Nucleus accumbens (tissue), 56 donors: Measurements from ENCODE around the gene PISD.

Experiments
- DNase-seq, 56 donors: peaks; one replicate each; lab custom pipeline; 2025; lab: John Stamatoyannopoulos, UW

PISD gene

DNA sequence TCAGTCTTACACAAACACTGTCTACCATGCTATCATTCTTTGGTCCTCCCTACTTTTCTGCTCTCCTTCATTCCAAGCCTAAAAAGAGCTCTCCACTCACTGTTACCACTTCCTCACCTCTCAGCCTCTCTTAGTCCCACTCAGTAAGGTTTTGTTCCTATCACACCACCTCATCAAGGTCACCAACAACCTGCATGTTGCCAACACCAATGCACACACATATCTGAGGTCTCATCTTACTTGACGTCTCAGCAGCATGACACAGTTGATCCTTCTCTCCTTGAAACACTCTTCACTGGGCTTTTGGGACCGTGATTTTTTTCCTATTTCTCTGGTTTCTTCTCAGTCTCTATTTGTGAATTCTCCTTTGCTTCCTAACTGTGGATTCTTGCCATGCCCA lies 8.1 kb downstream of the PISD start:
- DNase-seq = no peak

GRCh38 chr22:31652911-31653684 lies 8.9 kb downstream of the PISD start:
- DNase-seq = no peak

GRCh38 chr22:31652088-31652487 lies 9.9 kb downstream of the PISD start:
- DNase-seq = no peak

DNA sequence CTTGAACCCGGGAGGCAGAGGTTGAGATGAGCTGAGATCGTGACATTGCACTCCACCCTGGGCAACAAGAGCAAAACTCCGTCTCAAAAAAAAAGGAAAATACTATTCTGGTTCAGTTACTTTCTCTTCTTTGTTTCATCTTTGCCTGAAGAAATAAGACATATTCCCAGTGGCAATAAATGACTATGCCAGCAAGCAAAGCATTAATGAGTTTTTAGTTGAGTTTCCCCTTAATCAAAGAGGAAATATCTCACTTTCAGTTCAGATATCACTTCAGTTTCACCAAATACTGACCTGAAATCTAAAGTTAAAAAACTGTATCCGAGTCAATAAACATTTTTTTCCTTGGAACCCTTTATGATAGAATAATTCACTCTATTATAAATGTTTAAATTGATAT lies 10.4 kb downstream of the PISD start:
- no peak for DNase-seq

DNA sequence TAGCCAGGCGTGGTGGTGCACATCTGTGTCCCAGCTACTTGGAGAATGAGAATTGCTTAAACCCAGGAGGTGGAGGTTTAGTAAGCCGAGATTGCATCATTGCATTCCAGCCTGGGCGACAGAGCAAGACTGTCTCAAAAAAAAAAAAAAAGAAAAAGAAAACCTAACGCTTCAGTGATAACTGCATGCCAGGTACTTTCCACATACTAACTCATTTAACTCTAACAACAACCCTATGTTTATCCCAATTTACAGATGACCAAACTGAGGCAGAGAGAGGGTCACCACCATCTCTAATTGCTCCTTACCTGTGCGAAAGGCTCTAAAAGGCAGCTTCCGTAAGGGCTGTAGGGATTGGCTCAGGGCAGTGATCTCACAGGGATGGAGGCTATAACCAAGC lies 11.6 kb downstream of the PISD start:
- DNase-seq = no peak

DNA sequence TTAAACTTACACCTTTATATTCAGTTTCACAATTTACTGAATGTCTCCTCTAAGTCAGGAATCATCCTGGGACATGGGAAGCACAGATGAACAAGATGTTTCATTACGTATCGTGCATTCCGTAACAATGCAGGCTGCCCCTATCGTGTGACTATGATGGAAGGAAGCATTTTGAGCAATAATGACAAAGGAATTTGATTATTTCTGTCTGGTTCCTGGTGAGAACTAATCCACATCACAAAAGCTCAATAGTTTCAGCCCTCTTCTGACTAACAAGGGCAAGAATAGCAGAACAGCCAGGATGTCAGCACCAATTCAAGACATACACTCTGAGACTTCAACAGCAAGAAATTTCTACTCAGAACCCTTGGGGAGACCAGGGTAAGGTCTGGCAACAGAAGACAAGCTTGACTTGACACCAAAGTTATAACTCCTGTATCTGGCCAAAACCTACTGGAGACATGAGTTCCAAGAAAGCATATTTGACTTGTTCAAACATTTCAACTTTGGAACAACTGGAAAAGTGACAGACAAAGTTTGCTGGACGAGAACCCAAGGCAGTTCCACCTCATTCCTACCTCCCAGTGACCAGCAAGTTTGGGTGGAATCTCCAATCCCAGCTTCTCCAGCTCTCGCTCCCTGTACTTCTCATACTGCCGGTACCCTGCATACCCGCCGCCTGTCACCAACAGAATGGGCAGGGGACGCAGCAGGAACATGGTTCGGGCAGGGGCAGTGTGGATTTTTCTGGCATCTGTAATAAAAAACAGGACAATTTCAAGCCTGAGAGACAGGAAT lies 14.3 kb downstream of the PISD start:
- no peak for DNase-seq

DNA sequence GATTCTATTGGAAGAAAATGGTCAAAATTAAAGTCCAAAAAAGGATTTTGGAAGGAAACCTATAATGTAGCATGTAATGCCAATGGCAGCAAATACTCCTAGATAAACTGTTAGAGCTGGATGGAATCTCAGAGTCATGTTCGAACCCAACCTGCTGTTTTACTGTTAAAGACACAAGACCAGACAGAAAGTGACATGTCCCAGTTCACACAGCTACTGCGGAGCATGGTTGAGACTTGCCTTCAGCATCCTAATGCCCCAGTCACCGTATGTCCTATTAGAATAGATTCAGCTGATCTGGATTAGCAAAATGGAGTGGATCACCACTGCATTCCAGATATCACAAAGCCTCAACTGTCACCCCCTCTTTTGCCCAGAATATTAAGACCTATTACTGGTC lies 14.9 kb downstream of the PISD start:
- DNase-seq = no peak

DNA sequence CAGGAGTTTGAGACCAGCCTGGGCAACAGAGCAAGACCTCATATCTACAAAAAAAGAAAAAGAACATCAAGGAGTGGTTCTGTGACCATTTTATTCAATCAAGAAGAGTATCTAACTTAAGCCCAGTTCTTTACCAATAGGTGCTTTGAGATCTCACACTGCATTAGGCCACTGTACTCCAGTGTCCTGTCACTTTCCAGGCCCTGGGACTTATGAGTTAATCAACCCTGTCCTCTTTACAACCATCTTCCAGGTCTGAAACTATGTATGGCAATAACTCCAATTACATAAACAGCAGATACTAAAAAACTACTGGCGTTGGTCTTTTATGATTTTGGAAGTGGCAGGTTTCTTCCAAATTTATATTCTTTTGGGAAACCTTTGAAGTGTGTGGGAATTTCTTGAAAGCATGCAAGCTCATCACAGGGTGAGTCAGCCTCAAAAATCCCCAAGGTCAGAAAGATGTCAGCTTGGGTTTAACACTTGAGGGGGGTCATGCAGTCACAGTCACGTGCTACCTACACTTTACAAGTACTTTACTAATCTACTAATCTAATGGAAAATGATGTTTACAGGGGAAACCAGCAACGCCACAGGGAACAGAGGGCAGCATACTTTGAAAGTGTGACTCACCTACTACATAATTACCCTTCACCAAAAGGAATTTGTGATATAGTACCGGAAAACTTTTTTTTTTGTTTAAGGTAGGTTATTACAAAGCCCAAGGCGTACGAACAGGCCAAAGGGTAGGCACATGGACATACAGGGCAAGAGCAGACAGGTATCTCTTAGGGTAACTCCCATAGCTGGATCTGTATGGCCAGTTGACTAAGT lies 15.6 kb downstream of the PISD start:
- DNase-seq = peak in 1 of 56 donors; percentile 27

DNA sequence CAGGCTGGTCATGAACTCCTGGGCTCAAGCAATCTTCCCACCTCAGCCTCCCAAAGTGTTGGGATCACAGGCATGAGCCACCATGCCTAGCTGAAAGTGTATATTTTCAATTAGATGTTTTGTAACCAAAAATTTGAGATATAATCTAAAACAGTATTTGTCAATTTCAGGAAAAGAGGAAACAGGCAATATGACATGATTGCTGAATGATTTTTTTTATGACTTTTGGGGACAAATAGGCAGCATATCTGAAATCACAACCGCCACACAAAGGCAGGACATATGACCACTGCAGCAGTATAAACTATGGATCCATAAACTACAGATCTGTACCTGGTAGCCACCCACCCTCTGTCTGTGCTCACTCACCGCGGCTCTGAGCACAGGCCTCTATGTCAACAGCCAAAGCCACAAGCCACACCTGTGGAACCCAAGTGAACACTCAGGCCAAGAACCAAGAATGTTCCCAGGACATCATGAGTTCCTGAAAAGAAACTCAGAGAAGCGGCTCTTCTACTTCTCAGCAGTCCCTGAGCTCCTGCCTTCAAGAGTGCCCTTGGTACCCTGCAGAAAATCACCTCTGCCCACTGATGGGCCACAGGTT lies 22.5 kb downstream of the PISD start:
- no peak for DNase-seq

- peak in 5 of 56 donors; percentile 7 to 35 (median 25) for DNase-seq
These were observed 24.0 kb downstream of the PISD start for GRCh38 chr22:31637891-31638618.

DNA sequence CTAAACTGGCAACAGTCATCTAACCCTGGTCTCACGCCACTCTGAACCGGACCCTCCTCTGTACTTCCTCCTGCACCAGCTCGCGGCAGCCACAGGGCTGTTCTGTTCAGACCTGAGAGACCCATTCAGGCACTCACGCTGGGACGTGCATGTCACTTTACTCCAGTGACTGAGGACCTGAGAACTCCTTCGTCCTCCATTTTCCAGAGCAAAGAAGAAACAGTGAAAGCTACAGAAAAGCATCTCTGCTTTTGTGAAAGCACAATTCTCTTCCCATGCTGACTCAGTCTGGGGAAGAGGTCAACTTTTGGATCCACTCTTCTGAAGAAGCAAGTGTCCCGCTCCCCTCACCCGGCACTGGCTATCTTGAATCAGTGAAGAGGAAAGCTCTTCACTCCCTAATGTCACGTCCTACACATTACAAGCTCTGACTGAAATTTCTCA lies 24.5 kb downstream of the PISD start:
- peak in 1 of 56 donors; percentile 21 for DNase-seq

DNA sequence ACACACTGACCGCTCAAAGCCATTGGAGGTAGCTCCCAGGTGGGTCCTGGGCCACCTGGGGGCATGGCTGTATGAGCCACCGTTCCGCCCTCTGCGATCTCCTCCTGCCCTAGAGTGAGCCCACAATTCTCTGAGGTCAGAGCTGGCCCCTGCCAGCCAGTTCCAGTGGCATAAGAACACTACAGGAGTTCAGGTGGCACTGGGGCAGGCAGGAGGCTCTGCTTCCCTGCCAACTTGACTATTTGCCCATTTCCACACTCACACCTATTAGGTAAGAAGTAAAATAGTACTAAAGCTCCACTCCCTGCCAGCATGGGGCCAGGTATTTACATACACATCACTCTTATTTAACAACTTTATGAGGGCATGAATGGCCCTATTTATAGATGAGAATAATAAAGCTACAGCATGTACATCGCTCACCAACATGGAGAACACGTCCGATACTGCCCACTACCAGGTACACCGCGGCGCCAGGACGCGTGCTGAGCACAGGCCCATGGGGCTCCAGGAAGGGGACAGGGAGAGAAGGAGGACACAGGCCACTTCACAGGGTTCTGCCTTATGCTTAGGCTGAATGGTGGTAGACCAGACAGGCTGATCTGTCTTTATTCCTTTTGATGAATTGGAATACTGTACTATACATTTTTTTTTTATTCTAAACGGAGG lies 26.2 kb downstream of the PISD start:
- DNase-seq = no peak

- no peak for DNase-seq
These were observed 30.6 kb downstream of the PISD start for GRCh38 chr22:31631436-31631835.

DNA sequence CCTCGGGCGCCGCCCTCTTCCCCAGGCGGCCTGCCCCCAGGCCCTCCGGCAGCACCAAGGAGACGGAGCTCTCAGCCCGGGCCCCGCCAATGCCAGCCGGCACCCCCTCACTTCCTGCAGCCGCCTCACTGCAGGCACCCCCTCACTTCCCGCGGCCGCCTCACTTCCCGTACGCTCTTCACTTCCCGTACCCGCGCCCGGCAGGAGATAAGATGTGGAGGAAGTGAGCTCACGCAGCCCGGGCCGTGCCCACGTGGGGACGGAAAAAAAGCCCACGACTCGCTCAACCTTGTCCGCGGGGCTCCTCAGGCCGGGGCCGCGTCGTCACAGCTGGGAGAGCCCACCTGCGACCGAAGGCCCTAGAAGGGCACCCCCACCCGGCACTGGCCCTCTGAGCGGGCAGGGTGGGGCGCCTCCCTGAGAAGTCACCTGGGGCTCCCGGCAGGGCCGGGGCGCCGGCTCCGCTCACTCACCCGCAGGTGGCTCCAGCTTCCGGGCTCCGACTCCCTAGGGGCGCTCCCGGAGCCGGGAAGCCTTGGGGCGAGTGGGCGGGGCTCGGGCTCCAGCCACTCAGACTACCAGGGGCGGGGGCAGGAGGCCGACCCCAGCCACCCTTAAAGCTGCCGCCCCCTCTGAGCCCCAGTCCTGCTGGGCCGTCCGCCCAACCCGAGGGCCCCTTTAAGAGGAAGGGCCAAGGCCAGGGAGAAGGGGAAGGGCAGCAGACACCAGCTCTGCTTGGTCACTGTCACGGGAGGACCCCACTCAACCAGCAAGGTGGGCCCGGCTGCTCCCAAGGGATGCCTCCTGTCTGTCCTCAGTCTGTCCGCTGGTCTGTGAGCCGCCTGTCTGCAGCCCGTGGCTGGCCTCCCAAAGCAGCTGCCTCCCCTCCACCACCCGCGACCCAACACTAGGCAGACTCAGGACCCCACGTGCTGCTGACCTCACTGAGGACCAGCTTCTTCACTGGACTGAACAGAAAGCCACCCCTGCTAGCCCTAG lies 31.4 kb downstream of the PISD start:
- DNase-seq = peak in 53 of 56 donors; percentile 18 to 87 (median 71)

DNA sequence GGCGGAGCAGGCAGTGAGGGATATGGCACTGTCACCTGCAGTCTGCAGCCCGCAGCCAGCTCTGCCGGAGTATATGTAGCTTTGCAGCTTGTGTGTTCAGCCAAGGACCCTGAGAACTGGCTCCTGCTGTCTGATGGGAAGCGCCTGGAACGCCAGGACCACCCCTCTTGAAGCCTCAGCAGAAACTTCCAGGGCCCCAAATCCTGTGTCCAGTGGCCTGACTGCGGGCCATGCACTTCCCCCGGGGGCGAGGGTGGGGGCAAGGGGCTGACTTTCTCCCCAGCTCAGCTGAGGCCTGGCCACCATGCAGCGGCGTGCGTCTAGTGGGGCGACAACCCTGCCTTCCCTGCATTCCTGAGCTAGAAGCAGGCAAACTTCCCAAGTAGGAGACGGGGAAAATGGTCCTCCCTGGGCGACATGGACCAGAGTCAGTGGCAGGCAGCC lies 32.3 kb downstream of the PISD start:
- no peak for DNase-seq

DNA sequence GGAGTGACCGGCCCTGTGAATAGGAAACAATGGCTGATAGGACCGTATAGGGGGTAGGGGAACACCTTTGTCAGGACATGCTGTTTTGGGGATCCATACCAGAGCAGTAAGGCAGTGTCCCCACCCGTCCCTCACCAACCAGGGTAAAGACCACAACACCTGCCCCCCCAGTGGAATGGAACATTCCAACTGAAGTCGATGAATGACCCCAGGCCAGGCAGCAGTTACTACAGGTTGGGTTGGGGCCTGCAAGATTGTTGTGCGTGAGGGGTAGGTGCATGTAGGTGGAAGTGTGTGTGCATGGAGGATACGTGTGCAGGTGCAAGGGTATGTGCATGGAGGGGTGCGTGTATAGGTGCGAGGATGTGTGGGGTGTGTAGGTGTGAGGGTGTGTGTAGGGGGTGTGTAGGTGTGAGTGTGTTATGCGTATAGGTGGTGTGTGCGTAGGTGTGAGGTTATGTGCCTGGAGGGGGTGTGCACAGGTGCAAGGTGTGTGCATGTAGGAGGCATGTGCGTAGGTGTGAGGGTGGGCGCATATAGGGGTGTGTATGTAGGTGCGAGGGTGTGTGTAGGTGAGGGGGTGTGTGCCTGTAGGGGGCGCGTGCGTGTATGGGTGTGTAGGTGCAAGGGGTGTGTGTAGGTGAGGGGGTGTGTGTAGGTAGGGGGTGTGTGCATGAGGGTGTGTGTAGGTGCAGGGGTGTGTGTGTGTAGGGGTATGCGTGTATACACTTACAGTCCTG lies 32.9 kb downstream of the PISD start:
- DNase-seq = no peak

DNA sequence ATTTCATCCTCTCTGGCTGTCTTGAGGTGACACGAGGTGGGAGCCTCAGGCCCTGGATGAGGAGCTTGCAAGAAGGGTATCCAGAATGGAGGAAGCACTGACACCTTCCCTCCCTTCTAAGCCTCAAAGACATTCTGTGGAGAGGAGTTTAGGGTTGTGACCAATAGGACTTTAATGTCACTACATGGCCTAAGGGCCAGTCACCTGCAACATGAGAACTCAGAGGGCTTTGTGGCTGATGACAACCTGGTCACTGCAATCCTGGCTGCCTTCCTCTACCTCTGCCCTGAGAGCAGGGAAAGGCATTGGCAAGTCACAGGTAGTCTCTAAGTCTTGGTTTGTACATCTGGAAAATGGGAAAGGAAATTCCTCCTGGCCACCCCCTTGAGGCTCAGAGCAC lies 33.7 kb downstream of the PISD start:
- DNase-seq = no peak
